T-cell (primary cell): ENCODE measurements around the gene CHI3L1. TPM values are rescaled to one million over a fixed set of nuclear protein-coding genes. Genes with fewer than 3 reads are reported as not detected.

Source experiments
- ATAC-seq, 4 experiments: fragments of 200-7000 bp in 3 of 4; fragments of 150-1000 bp in 1 of 4; cut with Tn5 transposase; replicated peaks in 1 of 4; 1 replicate in 3 of 4; 2 replicates in 1 of 4; pipeline ENCODE4 v1.10.0; 2021; ENCODE audit warnings: moderate library complexity in 3 of 4, mild to moderate bottlenecking in 2 of 4, moderate number of reproducible peaks in 1 of 4
- CTCF ChIA-PET, 2 donors: fragments of 300-600 bp; sonication (Branson Sonifier 250); formaldehyde crosslinking; loops; one replicate each; lab custom pipeline; 2022; ENCODE audit warnings: antibody characterized with exemption in 2 of 2; lab: Charles Lee
- POLR2A ChIA-PET, 2 donors: fragments of 300-600 bp; sonication (Branson Sonifier 250); formaldehyde crosslinking; loops; one replicate each; lab custom pipeline; 2022; ENCODE audit warnings: antibody characterized with exemption in 2 of 2; lab: Charles Lee
- DNase-seq, 35 experiments: peaks; one replicate each; pipeline versions ENCODE4 v3.0.0 to v3.0.0-alpha.2; 2013 to 2023
- H3K27ac ChIP-seq: one replicate; pipeline ENCODE4 v1.5.1; 2013; ENCODE audit warnings: low read length
- H3K27me3 ChIP-seq, 2 experiments: replicated peaks in 1 of 2; 1 replicate in 1 of 2; 2 replicates in 1 of 2; pipeline versions ENCODE4 v1.6.1 to v1.7.0; 2013; ENCODE audit warnings: low read length in 1 of 2, mixed read lengths in 1 of 2; ENCODE audit not compliant: control insufficient read depth in 2 of 2, insufficient read depth in 2 of 2; ENCODE audit errors: extremely low read depth in 1 of 2
- H3K36me3 ChIP-seq, 2 donors: 1 replicate in 1 of 2; 2 replicates in 1 of 2; pipeline versions ENCODE4 v1.6.1 to v1.7.0; 2013; ENCODE audit warnings: low read length in 1 of 2; ENCODE audit not compliant: control insufficient read depth in 2 of 2, insufficient read depth in 1 of 2; ENCODE audit errors: extremely low read depth in 1 of 2
- H3K4me1 ChIP-seq, 2 experiments: 1 replicate in 1 of 2; 2 replicates in 1 of 2; pipeline versions ENCODE4 v1.6.1 to v1.7.0; 2013; ENCODE audit warnings: low read length in 2 of 2, mixed read lengths in 1 of 2; ENCODE audit not compliant: insufficient read depth in 2 of 2, control insufficient read depth in 1 of 2; ENCODE audit errors: extremely low read depth in 1 of 2
- H3K4me3 ChIP-seq, 2 donors: 1 replicate in 1 of 2; 2 replicates in 1 of 2; pipeline versions ENCODE4 v1.5.1 to v1.7.0; 2013; ENCODE audit warnings: mild to moderate bottlenecking in 2 of 2, low read length in 1 of 2, moderate library complexity in 1 of 2; ENCODE audit not compliant: control insufficient read depth in 1 of 2; ENCODE audit errors: extremely low read depth in 1 of 2
- H3K9me3 ChIP-seq: 2 replicates; pipeline ENCODE4 v1.7.0; 2013
- H3K27ac Mint-ChIP-seq, 2 donors: one replicate each; pipeline ENCODE4 v1.8.0; 2020 to 2021; ENCODE audit warnings: mild to moderate bottlenecking in 2 of 2, mixed read lengths in 2 of 2
- H3K27me3 Mint-ChIP-seq, 2 donors: one replicate each; pipeline ENCODE4 v1.8.0; 2021 to 2022; ENCODE audit warnings: mixed read lengths in 2 of 2
- H3K36me3 Mint-ChIP-seq: one replicate; pipeline ENCODE4 v1.8.0; 2021; ENCODE audit warnings: mixed read lengths
- H3K4me1 Mint-ChIP-seq, 3 donors: one replicate each; pipeline ENCODE4 v1.8.0; 2020 to 2022; ENCODE audit warnings: mixed read lengths in 3 of 3, mild to moderate bottlenecking in 1 of 3
- H3K4me3 Mint-ChIP-seq, 3 donors: one replicate each; pipeline ENCODE4 v1.8.0; 2020 to 2022; ENCODE audit warnings: mild to moderate bottlenecking in 3 of 3, mixed read lengths in 3 of 3, moderate library complexity in 3 of 3
- H3K9me3 Mint-ChIP-seq, 3 donors: one replicate each; pipeline ENCODE4 v1.8.0; 2020 to 2022; ENCODE audit warnings: mixed read lengths in 3 of 3
- WGBS: methylation state at CpG from one replicate; pipeline ENCODE4 v1.1.5; 2013; ENCODE audit warnings: missing lambda C conversion rate; ENCODE audit not compliant: insufficient coverage; 5-methylcytosine and 5-hydroxymethylcytosine counted together
- total RNA-seq, 35 experiments: library from RNA in 6 of 35; stranded (reverse) in 6 of 35; fragments of 120-200 nt in 1 of 35; gene quantifications; one replicate each; pipeline versions ENCODE4 v1.2.1 to v1.2.4 and lab custom pipeline; 2013 to 2026

CHI3L1 gene
- total RNA-seq, 5 donors from 2014 or later (not counting 1 experiment from before 2014, with no cell fraction given), result 0.20 to 0.30 TPM; not detected in 3

GRCh38 chr1:203181586-203182386, 4.7 kb downstream of the CHI3L1 start:
- Histone ChIP-seq H3K36me3 (no peaks in the 10 kb centered on the region), H3K4me3 (no peak overlapping the region), H3K27ac (no peak overlapping the region), H3K27me3 (peaks cover 0 to 31% of the 10 kb centered on the region in 2 experiments), H3K4me1 (no peaks in the 10 kb centered on the region), H3K9me3 (no peaks in the 10 kb centered on the region)
- ChIA-PET POLR2A (no interaction called here), CTCF (no interaction called here)
- Mint-ChIP-seq H3K27ac (no peak overlapping the region), H3K4me3 (no peak overlapping the region), H3K36me3 (no peaks in the 10 kb centered on the region), H3K9me3 (no peaks in the 10 kb centered on the region), H3K4me1 (peaks cover 0 to 3% (median 0%) of the 10 kb centered on the region in 3 donors), H3K27me3 (peaks cover 0 to 17% of the 10 kb centered on the region in 2 donors)
- 60% methylated on average over 7 of the region's 10 CpGs for WGBS
- ATAC-seq (no peak), DNase-seq (no peak)

DNA sequence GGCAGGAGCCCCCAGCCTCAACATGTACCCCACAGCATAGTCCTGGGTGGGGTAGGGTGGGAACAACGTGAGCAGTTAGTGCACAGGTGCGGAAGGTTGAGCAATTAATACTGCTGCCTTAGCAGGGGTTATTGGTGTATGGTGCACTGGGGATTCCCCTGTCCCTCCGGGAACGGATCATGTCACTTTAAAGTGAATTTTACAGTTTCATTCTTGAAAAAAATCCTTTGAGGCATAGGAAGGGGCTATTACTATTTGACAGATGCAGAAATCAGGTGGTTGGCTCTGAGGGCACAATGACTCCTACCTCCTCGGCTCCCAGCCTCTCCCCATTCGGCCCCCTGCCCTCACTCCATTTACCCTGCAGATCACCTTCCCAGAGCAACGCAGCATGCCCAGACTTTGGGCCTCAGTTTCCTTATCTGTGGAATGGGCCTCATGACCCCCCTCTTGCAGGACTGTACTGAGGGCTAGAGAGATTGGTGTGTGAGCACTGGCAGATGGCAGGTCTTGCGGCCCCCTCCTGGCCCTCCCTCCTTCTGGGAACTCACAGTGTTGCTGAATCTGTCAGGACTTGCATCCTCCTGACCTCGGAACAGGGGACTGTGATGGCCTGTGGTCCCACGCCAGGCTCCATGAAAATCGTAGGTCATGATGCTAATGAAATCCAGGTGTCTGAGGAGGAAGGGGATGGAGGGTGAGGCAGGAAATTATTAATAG, 5.7 kb downstream of the CHI3L1 start:
- H3K27ac ChIP-seq, result no peak overlapping the region
- 64% methylated on average over 7 of the region's 11 CpGs for WGBS
- peaks cover 0 to 12% of the 10 kb centered on the region in 2 donors for H3K27me3 Mint-ChIP-seq
- no peak for ATAC-seq
- no peaks in the 10 kb centered on the region for H3K9me3 Mint-ChIP-seq
- no peak for DNase-seq
- no peaks in the 10 kb centered on the region for H3K4me1 ChIP-seq
- no peaks in the 10 kb centered on the region for H3K36me3 ChIP-seq
- CTCF ChIA-PET, result no interaction called here
- POLR2A ChIA-PET, result no interaction called here
- no peaks in the 10 kb centered on the region for H3K36me3 Mint-ChIP-seq
- no peak overlapping the region for H3K27ac Mint-ChIP-seq
- no peak overlapping the region for H3K4me3 ChIP-seq
- no peak overlapping the region for H3K4me3 Mint-ChIP-seq
- H3K4me1 Mint-ChIP-seq, result no peaks in the 10 kb centered on the region
- peaks cover 0 to 37% of the 10 kb centered on the region in 2 experiments for H3K27me3 ChIP-seq
- no peaks in the 10 kb centered on the region for H3K9me3 ChIP-seq

DNA sequence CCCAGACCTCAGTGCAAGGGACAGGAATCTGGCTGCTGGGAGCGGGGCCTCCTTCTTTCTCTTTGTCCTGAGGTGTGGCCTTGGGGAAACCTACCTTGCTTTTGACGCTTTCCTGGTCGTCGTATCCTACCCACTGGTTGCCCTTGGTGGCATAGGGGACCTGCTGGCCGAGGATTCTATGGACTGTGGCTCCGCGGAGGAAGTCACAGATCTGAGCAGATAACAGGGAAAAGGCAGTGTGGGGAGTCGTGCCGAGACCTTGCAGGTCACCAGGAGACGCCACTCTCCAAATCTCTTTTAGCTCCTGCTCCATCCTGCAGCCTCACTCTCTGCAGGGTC, 6.9 kb downstream of the CHI3L1 start:
- H3K4me1 ChIP-seq, result no peaks in the 10 kb centered on the region
- Mint-ChIP-seq H3K27ac (no peak overlapping the region), H3K4me1 (no peaks in the 10 kb centered on the region), H3K36me3 (no peaks in the 10 kb centered on the region), H3K27me3 (peaks cover 0 to 14% of the 10 kb centered on the region in 2 donors), H3K9me3 (no peaks in the 10 kb centered on the region), H3K4me3 (no peak overlapping the region)
- WGBS, result 92% methylated on average over 4 of the region's 10 CpGs
- H3K27ac ChIP-seq, result no peak overlapping the region
- H3K27me3 ChIP-seq, result peaks cover 0 to 45% of the 10 kb centered on the region in 2 experiments
- CTCF ChIA-PET, result no interaction called here
- H3K4me3 ChIP-seq, result no peak overlapping the region
- ATAC-seq (no peak), DNase-seq (no peak)
- no peaks in the 10 kb centered on the region for H3K36me3 ChIP-seq
- no peaks in the 10 kb centered on the region for H3K9me3 ChIP-seq
- POLR2A ChIA-PET, result no interaction called here

DNA sequence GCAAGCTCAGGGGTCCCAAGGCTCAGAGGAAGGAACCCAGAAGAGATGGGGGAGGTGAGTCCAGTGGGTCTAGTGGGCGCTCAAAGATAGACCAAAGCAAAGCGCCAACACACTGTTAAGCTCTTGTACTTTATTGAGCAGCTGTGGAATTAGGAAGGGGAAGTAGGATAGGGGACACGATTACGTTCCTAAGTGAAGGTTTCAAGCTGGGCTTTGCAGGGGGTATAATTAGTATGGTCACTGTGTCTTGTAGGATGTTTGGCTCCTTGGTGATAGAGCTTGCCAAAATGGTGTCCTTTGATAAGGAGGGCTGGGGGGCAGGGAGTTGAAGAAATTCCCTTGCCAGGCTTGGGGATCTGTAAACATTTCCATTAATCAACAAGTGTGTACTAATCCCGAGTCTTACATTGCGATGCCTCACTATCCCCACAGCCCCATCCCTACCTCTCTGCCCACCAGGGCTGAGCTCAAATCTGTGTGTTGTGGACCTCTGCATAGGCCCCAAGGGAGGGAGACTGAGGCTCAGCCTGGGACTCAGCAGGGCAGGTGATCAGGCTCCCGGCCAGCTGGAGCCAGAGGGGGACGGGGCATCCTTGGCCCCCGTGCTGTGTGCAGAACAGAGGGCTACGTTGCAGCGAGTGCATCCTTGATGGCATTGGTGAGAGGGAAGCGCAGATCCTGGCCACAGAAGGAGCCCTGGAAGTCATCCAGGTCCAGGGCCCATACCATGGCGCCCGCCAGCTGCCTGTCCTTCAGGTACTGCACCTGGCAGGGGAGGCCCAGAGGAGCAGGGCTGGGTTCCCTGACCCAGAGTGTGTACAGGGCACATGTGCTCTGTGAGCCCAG, 7.5 kb downstream of the CHI3L1 start:
- ChIA-PET POLR2A (no interaction called here), CTCF (no interaction called here)
- H3K4me1 Mint-ChIP-seq, result no peaks in the 10 kb centered on the region
- no peaks in the 10 kb centered on the region for H3K9me3 Mint-ChIP-seq
- DNase-seq (no peak), ATAC-seq (no peak)
- 91% methylated on average over 12 of the region's 14 CpGs for WGBS
- no peaks in the 10 kb centered on the region for H3K36me3 ChIP-seq
- H3K27ac ChIP-seq, result no peak overlapping the region
- no peaks in the 10 kb centered on the region for H3K36me3 Mint-ChIP-seq
- no peaks in the 10 kb centered on the region for H3K4me1 ChIP-seq
- no peak overlapping the region for H3K27ac Mint-ChIP-seq
- H3K27me3 Mint-ChIP-seq, result peaks cover 0 to 14% of the 10 kb centered on the region in 2 donors
- no peak overlapping the region for H3K4me3 Mint-ChIP-seq
- peaks cover 0 to 45% of the 10 kb centered on the region in 2 experiments for H3K27me3 ChIP-seq
- H3K9me3 ChIP-seq, result no peaks in the 10 kb centered on the region
- H3K4me3 ChIP-seq, result no peak overlapping the region

DNA sequence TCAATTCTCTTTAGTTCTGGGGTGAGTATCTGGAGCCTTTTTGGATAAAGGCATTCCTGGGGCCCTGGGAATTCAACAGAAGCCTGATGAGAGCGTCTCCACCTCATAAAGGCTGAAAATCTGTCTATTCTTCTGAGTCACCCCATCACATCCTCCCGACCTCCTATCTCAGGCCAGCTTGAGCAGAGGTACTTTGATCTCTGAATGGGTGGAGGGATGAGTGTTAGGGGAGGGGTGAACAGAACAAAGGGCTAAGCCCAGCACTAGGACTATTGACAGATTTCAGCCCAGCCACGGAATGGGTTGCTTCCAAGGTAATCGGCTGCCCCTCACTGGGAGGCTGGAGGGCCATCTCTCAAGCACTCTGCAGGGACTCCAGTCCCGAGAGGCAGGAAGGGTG, 8.4 kb downstream of the CHI3L1 start:
- CTCF ChIA-PET, result no interaction called here
- no peak for ATAC-seq
- Mint-ChIP-seq H3K27ac (no peak overlapping the region), H3K4me3 (no peak overlapping the region), H3K36me3 (no peaks in the 10 kb centered on the region), H3K9me3 (no peaks in the 10 kb centered on the region), H3K27me3 (peaks cover 0 to 14% of the 10 kb centered on the region in 2 donors), H3K4me1 (no peaks in the 10 kb centered on the region)
- H3K4me1 ChIP-seq, result no peaks in the 10 kb centered on the region
- no peak overlapping the region for H3K27ac ChIP-seq
- POLR2A ChIA-PET, result no interaction called here
- H3K9me3 ChIP-seq, result no peaks in the 10 kb centered on the region
- no peaks in the 10 kb centered on the region for H3K36me3 ChIP-seq
- WGBS, result 100% methylated on average over 1 of the region's 5 CpGs
- no peak overlapping the region for H3K4me3 ChIP-seq
- peaks cover 0 to 42% of the 10 kb centered on the region in 2 experiments for H3K27me3 ChIP-seq
- no peak for DNase-seq

GRCh38 chr1:203177470-203178039, 8.9 kb downstream of the CHI3L1 start:
- no peak overlapping the region for H3K27ac Mint-ChIP-seq
- H3K4me3 Mint-ChIP-seq, result no peak overlapping the region
- ChIA-PET CTCF (no interaction called here), POLR2A (no interaction called here)
- H3K27me3 Mint-ChIP-seq, result peaks cover 0 to 14% of the 10 kb centered on the region in 2 donors
- DNase-seq (no peak), ATAC-seq (no peak)
- Histone ChIP-seq H3K9me3 (no peaks in the 10 kb centered on the region), H3K4me3 (no peak overlapping the region), H3K36me3 (no peaks in the 10 kb centered on the region), H3K27ac (no peak overlapping the region), H3K4me1 (no peaks in the 10 kb centered on the region), H3K27me3 (peaks cover 0 to 39% of the 10 kb centered on the region in 2 experiments)
- H3K4me1 Mint-ChIP-seq, result no peaks in the 10 kb centered on the region
- WGBS, result 80% methylated on average over 6 of the region's 9 CpGs
- H3K36me3 Mint-ChIP-seq, result no peaks in the 10 kb centered on the region
- H3K9me3 Mint-ChIP-seq, result no peaks in the 10 kb centered on the region
